Keratinocyte (primary cell): ENCODE results near the gene RPL7L1. TPM values are rescaled to one million over a fixed set of nuclear protein-coding genes. Genes with fewer than 3 reads are reported as not detected.
"Not testable (repeated sequence)": the region's sequence is repeated elsewhere in the genome, so short reads cannot be mapped to it uniquely, and the experiment has no call there.

ENCODE experiments used
- DNase-seq: peaks from one replicate; pipeline ENCODE4 v3.0.0-alpha.2; 2011; ENCODE audit warnings: low read depth, missing footprints, low spot score
- FAIRE-seq: peaks from 2 replicates; lab custom pipeline; 2011; peaks lifted over from hg19 to GRCh38; lab: Jason Lieb, UNC
- H2AFZ ChIP-seq: 2 replicates; pipeline ENCODE4 v1.6.0; 2012; ENCODE audit warnings: low read length, control low read depth, inconsistent platforms; ENCODE audit not compliant: control insufficient read depth
- H3K27ac ChIP-seq: 2 replicates; pipeline ENCODE4 v1.5.1; 2011; ENCODE audit warnings: low read length; ENCODE audit not compliant: control insufficient read depth, insufficient read depth
- H3K27me3 ChIP-seq: 3 replicates; pipeline ENCODE4 v1.6.0; 2011; ENCODE audit warnings: low read length; ENCODE audit not compliant: control insufficient read depth, insufficient read depth; ENCODE audit errors: extremely low read depth
- H3K36me3 ChIP-seq, 2 experiments: 2 replicates in 1 of 2; 3 replicates in 1 of 2; pipeline ENCODE4 v1.5.1; 2011; ENCODE audit warnings: low read length in 2 of 2, mild to moderate bottlenecking in 1 of 2; ENCODE audit not compliant: control insufficient read depth in 2 of 2, insufficient read depth in 2 of 2; ENCODE audit errors: extremely low read depth in 1 of 2
- H3K4me1 ChIP-seq: 3 replicates; pipeline ENCODE4 v1.5.1; 2011; ENCODE audit warnings: low read length; ENCODE audit not compliant: control insufficient read depth, insufficient read depth; ENCODE audit errors: extremely low read depth
- H3K4me2 ChIP-seq: 3 replicates; pipeline ENCODE4 v1.6.0; 2011; ENCODE audit warnings: low read depth, low read length; ENCODE audit not compliant: control insufficient read depth, insufficient read depth; ENCODE audit errors: extremely low read depth
- H3K4me3 ChIP-seq, 3 experiments: fragments of 200-600 bp in 1 of 3; sonication (generic) in 1 of 3; 2 replicates in 2 of 3; 3 replicates in 1 of 3; pipeline ENCODE4 v1.5.1; 2011 to 2016; ENCODE audit warnings: low read length in 3 of 3, mild to moderate bottlenecking in 3 of 3, control low read depth in 2 of 3, inconsistent platforms in 1 of 3, low read depth in 1 of 3, mixed read lengths in 1 of 3, mixed run types in 1 of 3, moderate library complexity in 1 of 3; ENCODE audit not compliant: control insufficient read depth in 2 of 3, insufficient read depth in 2 of 3; ENCODE audit errors: extremely low read depth in 1 of 3
- H3K79me2 ChIP-seq: 2 replicates; pipeline ENCODE4 v1.6.0; 2012; ENCODE audit warnings: low read length; ENCODE audit not compliant: control insufficient read depth, insufficient read depth
- H3K9ac ChIP-seq: 3 replicates; pipeline ENCODE4 v1.6.0; 2011; ENCODE audit warnings: low read length; ENCODE audit not compliant: control insufficient read depth, insufficient read depth; ENCODE audit errors: extremely low read depth
- H3K9me1 ChIP-seq: 3 replicates; pipeline ENCODE4 v1.6.0; 2011; ENCODE audit warnings: low read length; ENCODE audit not compliant: control insufficient read depth, insufficient read depth; ENCODE audit errors: extremely low read depth
- H3K9me3 ChIP-seq: 2 replicates; pipeline ENCODE4 v1.5.1; 2012; ENCODE audit warnings: low read depth, low read length; ENCODE audit not compliant: control insufficient read depth
- H4K20me1 ChIP-seq: 3 replicates; pipeline ENCODE4 v1.6.0; 2011; ENCODE audit warnings: low read length; ENCODE audit not compliant: control insufficient read depth, insufficient read depth; ENCODE audit errors: extremely low read depth
- CTCF ChIP-seq, 3 experiments: IDR thresholded peaks in 1 of 3; conservative IDR thresholded peaks in 1 of 3; optimal IDR thresholded peaks in 1 of 3; 2 replicates in 2 of 3; 3 replicates in 1 of 3; pipeline versions ENCODE3 to v1.5.1; 2011; ENCODE audit warnings: low read length in 3 of 3, mild to moderate bottlenecking in 3 of 3, moderate library complexity in 2 of 3, control low read depth in 1 of 3, inconsistent platforms in 1 of 3; ENCODE audit not compliant: insufficient read depth in 2 of 3; ENCODE audit errors: extremely low read depth in 1 of 3
- EZH2 ChIP-seq: IDR thresholded peaks from one replicate; pipeline ENCODE4 v1.6.1; 2012; ENCODE audit warnings: inconsistent platforms, mild to moderate bottlenecking, low read length, moderate library complexity
- dilution Hi-C: fragments of 300-500 bp; cut with MboI; formaldehyde crosslinking; loops from one replicate; pipeline ENCODE4 v1.7.0; 2020; ENCODE audit warnings: low sequenced_read_pairs; ENCODE audit not compliant: extremely low pct_ligation_motif_present
- polyA plus RNA-seq, 5 experiments: library from polyadenylated mRNA; depleted of rRNA in 3 of 5; stranded (reverse) in 3 of 5; stranded (forward) in 1 of 5; unstranded in 1 of 5; fragments of >200 nt; gene quantifications; 1 replicate in 1 of 5; 2 replicates in 3 of 5; 3 replicates in 1 of 5; pipeline versions ENCODE4 v1.2.1 to v1.2.3, GENCODE V29; 2011 to 2012; ENCODE audit warnings: missing spikeins in 2 of 5, low read depth in 1 of 5, low replicate concordance in 1 of 5

Gene RPL7L1
- polyA plus RNA-seq, 1 donor (not counting 4 experiments of a cell fraction or from before 2014, with no cell fraction given), result 76.8 TPM

GRCh38 chr6:42885702-42886101, 6.3 kb downstream of the RPL7L1 start:
- no peak for FAIRE-seq
- no peaks in the 10 kb centered on the region for H3K9me1 ChIP-seq
- TF ChIP-seq CTCF (optimal IDR thresholded peaks at IDR 0.05 in 1 of 3, IDR thresholded peaks at IDR 0.05 in 1 of 3, conservative IDR thresholded peaks at IDR 0.05 in 1 of 3; ENCODE audit: extremely low read depth in 1 of 3, insufficient read depth in 2 of 3, low read length in 3 of 3) (no peak), EZH2 (no peak)
- H3K36me3 ChIP-seq, result peaks cover 25 to 26% of the 10 kb centered on the region in 2 experiments
- H4K20me1 ChIP-seq, result no peaks in the 10 kb centered on the region
- peaks cover 52% of the 10 kb centered on the region for H3K79me2 ChIP-seq
- H3K9me3 ChIP-seq, result no peaks in the 10 kb centered on the region
- H3K9ac ChIP-seq, result no peak overlapping the region
- DNase-seq, result no peak
- no peak overlapping the region for H3K27ac ChIP-seq
- no peak overlapping the region for H3K4me3 ChIP-seq
- no peaks in the 10 kb centered on the region for H3K27me3 ChIP-seq
- H2AFZ ChIP-seq, result no peak overlapping the region
- dilution Hi-C loops, result no loop called here
- H3K4me1 ChIP-seq, result peaks cover 11% of the 10 kb centered on the region
- no peak overlapping the region for H3K4me2 ChIP-seq

GRCh38 chr6:42888201-42888600, 8.8 kb downstream of the RPL7L1 start:
- H2AFZ ChIP-seq, H3K9ac ChIP-seq, H3K9me1 ChIP-seq, H3K27ac ChIP-seq, H4K20me1 ChIP-seq, DNase-seq, H3K4me3 ChIP-seq, H3K9me3 ChIP-seq, FAIRE-seq, H3K27me3 ChIP-seq, dilution Hi-C loops, H3K4me2 ChIP-seq: not testable (repeated sequence)
- Histone ChIP-seq H3K79me2 (peaks cover 27% of the 10 kb centered on the region), H3K4me1 (peaks cover 12% of the 10 kb centered on the region), H3K36me3 (peaks cover 23 to 25% of the 10 kb centered on the region in 2 experiments)

GRCh38 chr6:42889815-42890214, 10.4 kb downstream of the RPL7L1 start:
- DNase-seq, result no peak
- H2AFZ ChIP-seq, result no peak overlapping the region

More at GRCh38 chr6:42889815-42890214, 10.4 kb downstream of the RPL7L1 start:
- H3K9me3 ChIP-seq, result no peaks in the 10 kb centered on the region
- H3K27ac ChIP-seq, result peak overlapping the region; percentile 99
- dilution Hi-C loops, result no loop called here
- no peak for FAIRE-seq
- H3K4me3 ChIP-seq, result peak overlapping the region; percentile 68 to 82 (median 72)
- H3K79me2 ChIP-seq, result peaks cover 11% of the 10 kb centered on the region
- TF ChIP-seq EZH2, result no peak
- TF ChIP-seq CTCF (optimal IDR thresholded peaks at IDR 0.05 in 1 of 3, IDR thresholded peaks at IDR 0.05 in 1 of 3, conservative IDR thresholded peaks at IDR 0.05 in 1 of 3; ENCODE audit: extremely low read depth in 1 of 3, insufficient read depth in 2 of 3, low read length in 3 of 3), result no peak
- H4K20me1 ChIP-seq, result no peaks in the 10 kb centered on the region
- peak overlapping the region; percentile 97 for H3K9ac ChIP-seq
- no peaks in the 10 kb centered on the region for H3K27me3 ChIP-seq
- H3K4me2 ChIP-seq, result peak overlapping the region; percentile 77
- no peaks in the 10 kb centered on the region for H3K9me1 ChIP-seq
- H3K4me1 ChIP-seq, result peaks cover 12% of the 10 kb centered on the region
- peaks cover 10 to 12% of the 10 kb centered on the region in 2 experiments for H3K36me3 ChIP-seq
